H9 (cell line): ENCODE results near the gene MSL1. TPM values are rescaled to one million over a fixed set of nuclear protein-coding genes. Genes with fewer than 3 reads are reported as not detected.

Experiments used
- DNase-seq: peaks from one replicate; pipeline ENCODE4 v3.0.0-alpha.2; 2017
- H2AFZ ChIP-seq: one replicate; pipeline ENCODE4 v1.6.1; 2013; ENCODE audit warnings: mild to moderate bottlenecking, low read length, control low read depth, moderate library complexity
- H2AK5ac ChIP-seq: 2 replicates; pipeline ENCODE4 v1.6.1; 2013; ENCODE audit warnings: low read length, control low read depth, mixed read lengths; ENCODE audit not compliant: insufficient read length
- H2BK120ac ChIP-seq: one replicate; pipeline ENCODE4 v1.6.1; 2013; ENCODE audit warnings: low read depth, mild to moderate bottlenecking, low read length, control low read depth, inconsistent platforms; ENCODE audit not compliant: poor library complexity, severe bottlenecking
- H2BK12ac ChIP-seq: 2 replicates; pipeline ENCODE4 v1.6.1; 2013; ENCODE audit warnings: low read length, control low read depth, mixed read lengths, low read depth; ENCODE audit not compliant: insufficient read length
- H2BK15ac ChIP-seq: 2 replicates; pipeline ENCODE4 v1.6.1; 2013; ENCODE audit warnings: low read depth, low read length, control low read depth
- H2BK20ac ChIP-seq: one replicate; pipeline ENCODE4 v1.6.1; 2013; ENCODE audit warnings: low read depth, mild to moderate bottlenecking, low read length, control low read depth, inconsistent platforms; ENCODE audit not compliant: poor library complexity, severe bottlenecking
- H2BK5ac ChIP-seq: 2 replicates; pipeline ENCODE4 v1.6.1; 2013; ENCODE audit warnings: low read length, control low read depth, mixed read lengths; ENCODE audit not compliant: insufficient read length
- H3K14ac ChIP-seq: 2 replicates; pipeline ENCODE4 v1.6.1; 2013; ENCODE audit warnings: low read length, control low read depth; ENCODE audit not compliant: insufficient read depth
- H3K18ac ChIP-seq: 2 replicates; pipeline ENCODE4 v1.6.1; 2013; ENCODE audit warnings: low read depth, mild to moderate bottlenecking, mixed read lengths, low read length, control low read depth; ENCODE audit not compliant: insufficient read length
- H3K23ac ChIP-seq: 2 replicates; pipeline ENCODE4 v1.6.1; 2013; ENCODE audit warnings: low read length, control low read depth, mixed read lengths, low read depth; ENCODE audit not compliant: insufficient read length
- H3K23me2 ChIP-seq: 2 replicates; pipeline ENCODE4 v1.6.1; 2013; ENCODE audit warnings: low read depth, mild to moderate bottlenecking, mixed read lengths, low read length, control low read depth; ENCODE audit not compliant: insufficient read length, poor library complexity, severe bottlenecking
- H3K27ac ChIP-seq: 2 replicates; pipeline ENCODE4 v1.5.1; 2013; ENCODE audit warnings: low read length, control low read depth, mixed read lengths, low read depth; ENCODE audit not compliant: insufficient read length
- H3K27me3 ChIP-seq: 2 replicates; pipeline ENCODE4 v1.6.1; 2013; ENCODE audit warnings: low read length, control low read depth, inconsistent platforms; ENCODE audit not compliant: insufficient read depth
- H3K4ac ChIP-seq: 2 replicates; pipeline ENCODE4 v1.6.1; 2013; ENCODE audit warnings: low read depth, mild to moderate bottlenecking, control low read depth, inconsistent platforms, low read length, moderate library complexity
- H3K4me1 ChIP-seq: 2 replicates; pipeline ENCODE4 v1.6.1; 2013; ENCODE audit warnings: low read length, control low read depth, inconsistent platforms; ENCODE audit not compliant: insufficient read depth
- H3K4me2 ChIP-seq: 2 replicates; pipeline ENCODE4 v1.6.1; 2013; ENCODE audit warnings: low read length, control low read depth, mixed read lengths; ENCODE audit not compliant: insufficient read length, insufficient read depth
- H3K56ac ChIP-seq: 2 replicates; pipeline ENCODE4 v1.6.1; 2013; ENCODE audit warnings: low read depth, mild to moderate bottlenecking, mixed read lengths, low read length, control low read depth; ENCODE audit not compliant: insufficient read length
- H3K79me1 ChIP-seq: 2 replicates; pipeline ENCODE4 v1.6.1; 2013; ENCODE audit warnings: low read depth, mild to moderate bottlenecking, moderate library complexity, low read length, control low read depth, inconsistent platforms; ENCODE audit not compliant: insufficient read depth, poor library complexity, severe bottlenecking
- H3K79me2 ChIP-seq: 2 replicates; pipeline ENCODE4 v1.6.1; 2013; ENCODE audit warnings: low read length, control low read depth, inconsistent platforms; ENCODE audit not compliant: insufficient read depth
- H3K9ac ChIP-seq: 2 replicates; pipeline ENCODE4 v1.6.1; 2013; ENCODE audit warnings: low read length, control low read depth, mixed read lengths; ENCODE audit not compliant: insufficient read length; ENCODE audit errors: extremely low read depth
- H3K9me3 ChIP-seq: one replicate; pipeline ENCODE4 v1.6.1; 2013; ENCODE audit warnings: low read depth, low read length, inconsistent platforms; ENCODE audit not compliant: control insufficient read depth
- H3T11ph ChIP-seq: one replicate; pipeline ENCODE4 v1.6.1; 2013; ENCODE audit warnings: mild to moderate bottlenecking, low read length, control low read depth, inconsistent platforms
- H4K20me1 ChIP-seq: one replicate; pipeline ENCODE4 v1.6.1; 2013; ENCODE audit not compliant: control insufficient read depth, insufficient read length, insufficient read depth
- H4K5ac ChIP-seq: 2 replicates; pipeline ENCODE4 v1.6.1; 2013; ENCODE audit warnings: low read depth, mild to moderate bottlenecking, mixed read lengths, low read length, control low read depth; ENCODE audit not compliant: insufficient read length
- H4K8ac ChIP-seq: replicated peaks from 2 replicates; pipeline ENCODE4 v1.6.1; 2013; ENCODE audit warnings: low read length, control low read depth, mixed read lengths, low read depth; ENCODE audit not compliant: insufficient read length
- H4K91ac ChIP-seq: 2 replicates; pipeline ENCODE4 v1.6.1; 2013; ENCODE audit warnings: low read depth, mild to moderate bottlenecking, moderate library complexity, mixed read lengths, low read length, control low read depth; ENCODE audit not compliant: insufficient read length
- H3K27ac Mint-ChIP-seq, 3 experiments: 2 replicates in 2 of 3; 3 replicates in 1 of 3; pipeline ENCODE4 v1.8.0; 2020 to 2021; ENCODE audit warnings: mixed read lengths in 3 of 3, mild to moderate bottlenecking in 1 of 3, moderate library complexity in 1 of 3
- H3K27me3 Mint-ChIP-seq: 2 replicates; pipeline ENCODE4 v1.8.0; 2021; ENCODE audit warnings: low read depth, mild to moderate bottlenecking, moderate library complexity, mixed read lengths
- H3K36me3 Mint-ChIP-seq, 3 experiments: 2 replicates in 2 of 3; 3 replicates in 1 of 3; pipeline ENCODE4 v1.8.0; 2020 to 2021; ENCODE audit warnings: low read depth in 3 of 3, mixed read lengths in 3 of 3; ENCODE audit not compliant: insufficient read depth in 1 of 3
- H3K4me1 Mint-ChIP-seq, 2 experiments: 2 replicates each; pipeline ENCODE4 v1.8.0; 2020; ENCODE audit warnings: mixed read lengths in 2 of 2
- H3K4me3 Mint-ChIP-seq, 2 experiments: 2 replicates in 1 of 2; 3 replicates in 1 of 2; pipeline ENCODE4 v1.8.0; 2020 to 2021; ENCODE audit warnings: mild to moderate bottlenecking in 2 of 2, mixed read lengths in 2 of 2, moderate library complexity in 1 of 2
- H3K9me3 Mint-ChIP-seq, 2 experiments: 2 replicates in 1 of 2; 3 replicates in 1 of 2; pipeline ENCODE4 v1.8.0; 2020; ENCODE audit warnings: mild to moderate bottlenecking in 2 of 2, mixed read lengths in 2 of 2, moderate library complexity in 1 of 2
- WGBS: extraction: QIAGEN DNeasy Blood & Tissue Kit; methylation state at CpG from one replicate; pipeline ENCODE4 v1.1.7; 2013; ENCODE audit warnings: missing lambda C conversion rate, low lambda C conversion rate, mixed read lengths; ENCODE audit not compliant: insufficient read length; ENCODE audit errors: extremely low coverage; 5-methylcytosine and 5-hydroxymethylcytosine counted together
- total RNA-seq: library from RNA; stranded (reverse); gene quantifications from 2 replicates; pipeline ENCODE4 v1.2.1, GENCODE V29; 2021
- TF ChIP-seq, protein P1 (sequence below): fragments of 200-600 bp; sonication (generic); conservative IDR thresholded peaks from 3 replicates; pipeline ENCODE4 v1.8.0; 2021; ENCODE audit warnings: antibody characterized with exemption, mild to moderate bottlenecking

Gene MSL1
- total RNA-seq, 1 experiment from 2014 or later, result 105 TPM

DNA sequence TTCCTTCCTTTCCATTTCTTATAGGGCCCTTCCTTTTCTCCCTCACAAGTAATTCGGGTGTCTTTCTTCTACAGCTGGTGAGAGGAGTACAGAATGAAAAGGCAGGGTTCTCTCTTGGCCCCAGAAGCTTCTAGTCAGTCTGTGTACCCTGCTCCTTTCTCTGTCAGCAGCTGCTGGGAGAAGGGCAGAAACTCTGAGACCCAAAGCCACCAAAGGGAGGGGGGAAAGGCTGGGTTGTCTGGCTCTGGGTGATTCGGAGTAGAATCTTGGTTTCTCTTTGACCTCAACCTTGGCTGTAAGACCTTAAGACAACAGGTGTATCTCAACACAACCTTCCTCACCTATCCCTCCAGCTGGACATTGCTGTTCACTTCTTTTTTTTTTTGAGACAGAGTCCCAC lies 18.1 kb upstream of the MSL1 start:
- H2BK5ac ChIP-seq, result no peak overlapping the region
- H3K4me2 ChIP-seq, result no peak overlapping the region
- DNase-seq, result no peak
- no peaks in the 10 kb centered on the region for H3K9me3 ChIP-seq
- no peak overlapping the region for H3K23ac ChIP-seq
- Mint-ChIP-seq H3K9me3 (peaks cover 0 to 5% of the 10 kb centered on the region in 2 experiments; a peak in 3 of 5 replicates), H3K36me3 (peaks cover 0 to 1% (median under 1%) of the 10 kb centered on the region in 3 experiments; a peak in 4 of 7 replicates), H3K27me3 (peaks cover 80% of the 10 kb centered on the region), H3K27ac (peak overlapping the region in 1 of 3 experiments; percentile 88; a peak in 1 of 7 replicates), H3K4me3 (no peak overlapping the region; a peak in 2 of 5 replicates), H3K4me1 (peaks cover 77 to 82% of the 10 kb centered on the region in 2 experiments)
- H2BK15ac ChIP-seq, result no peak overlapping the region
- no peak overlapping the region for H4K91ac ChIP-seq
- no peaks in the 10 kb centered on the region for H3K79me1 ChIP-seq
- H3K4me1 ChIP-seq, result peaks cover 17% of the 10 kb centered on the region; the same call in 1 of the 2 replicates
- H3K4ac ChIP-seq, result no peak overlapping the region
- TF ChIP-seq, protein P1, sequence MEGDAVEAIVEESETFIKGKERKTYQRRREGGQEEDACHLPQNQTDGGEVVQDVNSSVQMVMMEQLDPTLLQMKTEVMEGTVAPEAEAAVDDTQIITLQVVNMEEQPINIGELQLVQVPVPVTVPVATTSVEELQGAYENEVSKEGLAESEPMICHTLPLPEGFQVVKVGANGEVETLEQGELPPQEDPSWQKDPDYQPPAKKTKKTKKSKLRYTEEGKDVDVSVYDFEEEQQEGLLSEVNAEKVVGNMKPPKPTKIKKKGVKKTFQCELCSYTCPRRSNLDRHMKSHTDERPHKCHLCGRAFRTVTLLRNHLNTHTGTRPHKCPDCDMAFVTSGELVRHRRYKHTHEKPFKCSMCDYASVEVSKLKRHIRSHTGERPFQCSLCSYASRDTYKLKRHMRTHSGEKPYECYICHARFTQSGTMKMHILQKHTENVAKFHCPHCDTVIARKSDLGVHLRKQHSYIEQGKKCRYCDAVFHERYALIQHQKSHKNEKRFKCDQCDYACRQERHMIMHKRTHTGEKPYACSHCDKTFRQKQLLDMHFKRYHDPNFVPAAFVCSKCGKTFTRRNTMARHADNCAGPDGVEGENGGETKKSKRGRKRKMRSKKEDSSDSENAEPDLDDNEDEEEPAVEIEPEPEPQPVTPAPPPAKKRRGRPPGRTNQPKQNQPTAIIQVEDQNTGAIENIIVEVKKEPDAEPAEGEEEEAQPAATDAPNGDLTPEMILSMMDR, result no peak
- no peak overlapping the region for H3K56ac ChIP-seq
- no peak overlapping the region for H3T11ph ChIP-seq
- no CpG with 5 or more reads among the region's 2 CpGs for WGBS
- no peak overlapping the region for H2AK5ac ChIP-seq
- H2AFZ ChIP-seq, result no peak overlapping the region
- H3K18ac ChIP-seq, result no peak overlapping the region
- H4K20me1 ChIP-seq, result no peaks in the 10 kb centered on the region
- H4K5ac ChIP-seq, result no peak overlapping the region
- no peak overlapping the region for H3K14ac ChIP-seq
- H3K27me3 ChIP-seq, result peaks cover 10% of the 10 kb centered on the region; the same call in 1 of the 2 replicates
- H3K27ac ChIP-seq, result no peak overlapping the region
- no peak overlapping the region for H3K9ac ChIP-seq
- no peak overlapping the region for H2BK120ac ChIP-seq
- H2BK20ac ChIP-seq, result no peak overlapping the region
- no peak overlapping the region for H4K8ac ChIP-seq
- H2BK12ac ChIP-seq, result no peak overlapping the region
- no peaks in the 10 kb centered on the region for H3K79me2 ChIP-seq
- peaks cover 15% of the 10 kb centered on the region for H3K23me2 ChIP-seq
